GM12878 (cell line): ENCODE measurements around the gene CALR. TPM values are rescaled to one million over a fixed set of nuclear protein-coding genes. Genes with fewer than 3 reads are reported as not detected.

Source experiments
- ATF7 ChIP-seq: fragments of 450-650 bp; IDR thresholded peaks from 2 replicates; pipeline ENCODE4 v1.6.1; 2016; ENCODE audit warnings: low read depth, mild to moderate bottlenecking
- BHLHE40 ChIP-seq, 2 experiments: fragments of 450-650 bp in 1 of 2; IDR thresholded peaks; 2 replicates each; pipeline ENCODE4 v1.6.1; 2011 to 2017; ENCODE audit warnings: low read depth in 2 of 2, borderline replicate concordance in 1 of 2, improper control_type of control experiment in 1 of 2, low read length in 1 of 2, mild to moderate bottlenecking in 1 of 2
- CBX5 ChIP-seq: sonication (generic); IDR thresholded peaks from 2 replicates; pipeline ENCODE4 v1.6.1; 2016; ENCODE audit warnings: low read depth, moderate library complexity, mild to moderate bottlenecking, inconsistent platforms
- CHD4 ChIP-seq: fragments of 200-600 bp; sonication (generic); IDR thresholded peaks from 2 replicates; pipeline ENCODE4 v1.6.1; 2016; ENCODE audit warnings: mild to moderate bottlenecking
- CREM ChIP-seq: IDR thresholded peaks from 2 replicates; pipeline ENCODE4 v1.6.1; 2014; ENCODE audit warnings: antibody characterized with exemption, low read depth
- RCOR1 ChIP-seq: conservative IDR thresholded peaks from 2 replicates; pipeline ENCODE4 v1.6.1; 2012; ENCODE audit warnings: low read depth, low read length, improper control_type of control experiment
- TBL1XR1 ChIP-seq: IDR thresholded peaks from 2 replicates; pipeline ENCODE4 v1.6.1; 2012; ENCODE audit warnings: low read depth, low read length, improper control_type of control experiment
- TCF7 ChIP-seq: IDR thresholded peaks from 2 replicates; pipeline ENCODE4 v1.6.1; 2014; ENCODE audit warnings: antibody characterized with exemption, borderline replicate concordance
- polyA plus RNA-seq, 11 experiments: library from polyadenylated mRNA; depleted of rRNA in 4 of 11; unstranded in 6 of 11; stranded (reverse) in 5 of 11; fragments of >200 nt; fragmentation: Nextera tagmentation in 4 of 11; fragmentation: Illumina TruSeq in 1 of 11; extraction: Ambion mirVana in 4 of 11; extraction: Trizol in 1 of 11; gene quantifications; 1 replicate in 1 of 11; 2 replicates in 10 of 11; pipeline versions ENCODE4 v1.2.1 to v1.2.3, GENCODE V29; 2011 to 2016; ENCODE audit warnings: inconsistent platforms in 2 of 11, missing spikeins in 2 of 11, low read depth in 1 of 11
- total RNA-seq, 4 experiments: library from RNA; depleted of rRNA in 3 of 4; stranded (reverse); fragments of >200 nt in 3 of 4; fragmentation: Illumina TruSeq in 1 of 4; extraction: Trizol in 1 of 4; gene quantifications; 2 replicates each; pipeline versions ENCODE4 v1.2.1 to v1.2.3, GENCODE V29; 2013 to 2021
- TF ChIP-seq, protein P1 (sequence below): IDR thresholded peaks from 2 replicates; pipeline ENCODE4 v1.6.1; 2012; ENCODE audit warnings: mild to moderate bottlenecking, low read depth, low read length
- TF ChIP-seq, protein P2 (sequence below): fragments of 450-650 bp; IDR thresholded peaks from 2 replicates; pipeline ENCODE4 v1.6.1; 2017; ENCODE audit warnings: mild to moderate bottlenecking, low read depth, inconsistent platforms; ENCODE audit not compliant: poor library complexity, severe bottlenecking
- TF ChIP-seq, protein P3 (sequence below): fragments of 450-650 bp; IDR thresholded peaks from 2 replicates; pipeline ENCODE4 v1.6.1; 2017; ENCODE audit warnings: mild to moderate bottlenecking, moderate library complexity
- TF ChIP-seq, protein P4 (sequence below): fragments of 450-650 bp; IDR thresholded peaks from 2 replicates; pipeline ENCODE4 v1.6.1; 2017; ENCODE audit warnings: borderline replicate concordance

Gene CALR
- total and polyA plus RNA-seq, 10 of the 15 experiments (the other 5 are each of a cell fraction or from before 2014, with no cell fraction given), result 202 to 1,451 (median 749) TPM

DNA sequence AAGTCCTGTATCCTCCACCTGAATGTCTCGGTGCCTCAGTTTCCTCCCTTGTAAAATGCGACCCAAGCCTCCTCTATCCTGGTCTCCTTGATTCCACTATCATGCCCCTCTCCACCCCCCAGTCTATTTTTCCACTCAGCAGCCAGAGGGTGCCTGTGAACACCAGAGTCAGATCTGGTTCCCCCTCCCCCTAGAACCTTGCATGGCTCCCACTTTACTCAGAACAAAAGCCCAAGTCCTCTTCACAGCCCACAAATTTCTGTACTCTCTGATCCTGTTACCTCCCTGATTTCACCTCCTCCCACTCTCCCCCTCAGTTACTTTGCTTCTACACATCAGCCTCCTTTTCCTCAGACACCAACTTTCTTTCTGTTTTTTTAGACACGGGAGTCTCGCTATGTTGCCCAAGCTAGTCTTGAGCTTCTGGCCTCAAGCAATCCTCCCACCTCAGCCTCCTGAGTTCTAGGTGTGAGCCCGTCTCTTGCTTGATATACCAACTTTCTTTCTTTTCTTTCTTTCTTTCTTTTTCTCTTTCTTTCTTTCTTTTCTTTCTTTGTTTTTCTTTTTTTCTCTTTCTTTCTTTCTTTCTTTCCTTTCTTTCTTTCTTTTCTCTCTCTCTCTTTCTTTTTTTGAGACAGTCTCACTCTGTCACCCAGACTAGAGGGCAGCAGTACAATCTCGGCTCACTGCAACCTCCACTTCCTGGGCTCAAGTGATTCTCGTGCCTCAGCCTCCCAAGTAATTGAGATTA, 31.8 kb downstream of the CALR start (continued):
- TF ChIP-seq, protein P1, sequence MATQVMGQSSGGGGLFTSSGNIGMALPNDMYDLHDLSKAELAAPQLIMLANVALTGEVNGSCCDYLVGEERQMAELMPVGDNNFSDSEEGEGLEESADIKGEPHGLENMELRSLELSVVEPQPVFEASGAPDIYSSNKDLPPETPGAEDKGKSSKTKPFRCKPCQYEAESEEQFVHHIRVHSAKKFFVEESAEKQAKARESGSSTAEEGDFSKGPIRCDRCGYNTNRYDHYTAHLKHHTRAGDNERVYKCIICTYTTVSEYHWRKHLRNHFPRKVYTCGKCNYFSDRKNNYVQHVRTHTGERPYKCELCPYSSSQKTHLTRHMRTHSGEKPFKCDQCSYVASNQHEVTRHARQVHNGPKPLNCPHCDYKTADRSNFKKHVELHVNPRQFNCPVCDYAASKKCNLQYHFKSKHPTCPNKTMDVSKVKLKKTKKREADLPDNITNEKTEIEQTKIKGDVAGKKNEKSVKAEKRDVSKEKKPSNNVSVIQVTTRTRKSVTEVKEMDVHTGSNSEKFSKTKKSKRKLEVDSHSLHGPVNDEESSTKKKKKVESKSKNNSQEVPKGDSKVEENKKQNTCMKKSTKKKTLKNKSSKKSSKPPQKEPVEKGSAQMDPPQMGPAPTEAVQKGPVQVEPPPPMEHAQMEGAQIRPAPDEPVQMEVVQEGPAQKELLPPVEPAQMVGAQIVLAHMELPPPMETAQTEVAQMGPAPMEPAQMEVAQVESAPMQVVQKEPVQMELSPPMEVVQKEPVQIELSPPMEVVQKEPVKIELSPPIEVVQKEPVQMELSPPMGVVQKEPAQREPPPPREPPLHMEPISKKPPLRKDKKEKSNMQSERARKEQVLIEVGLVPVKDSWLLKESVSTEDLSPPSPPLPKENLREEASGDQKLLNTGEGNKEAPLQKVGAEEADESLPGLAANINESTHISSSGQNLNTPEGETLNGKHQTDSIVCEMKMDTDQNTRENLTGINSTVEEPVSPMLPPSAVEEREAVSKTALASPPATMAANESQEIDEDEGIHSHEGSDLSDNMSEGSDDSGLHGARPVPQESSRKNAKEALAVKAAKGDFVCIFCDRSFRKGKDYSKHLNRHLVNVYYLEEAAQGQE, result no peak
- TF ChIP-seq, protein P2, sequence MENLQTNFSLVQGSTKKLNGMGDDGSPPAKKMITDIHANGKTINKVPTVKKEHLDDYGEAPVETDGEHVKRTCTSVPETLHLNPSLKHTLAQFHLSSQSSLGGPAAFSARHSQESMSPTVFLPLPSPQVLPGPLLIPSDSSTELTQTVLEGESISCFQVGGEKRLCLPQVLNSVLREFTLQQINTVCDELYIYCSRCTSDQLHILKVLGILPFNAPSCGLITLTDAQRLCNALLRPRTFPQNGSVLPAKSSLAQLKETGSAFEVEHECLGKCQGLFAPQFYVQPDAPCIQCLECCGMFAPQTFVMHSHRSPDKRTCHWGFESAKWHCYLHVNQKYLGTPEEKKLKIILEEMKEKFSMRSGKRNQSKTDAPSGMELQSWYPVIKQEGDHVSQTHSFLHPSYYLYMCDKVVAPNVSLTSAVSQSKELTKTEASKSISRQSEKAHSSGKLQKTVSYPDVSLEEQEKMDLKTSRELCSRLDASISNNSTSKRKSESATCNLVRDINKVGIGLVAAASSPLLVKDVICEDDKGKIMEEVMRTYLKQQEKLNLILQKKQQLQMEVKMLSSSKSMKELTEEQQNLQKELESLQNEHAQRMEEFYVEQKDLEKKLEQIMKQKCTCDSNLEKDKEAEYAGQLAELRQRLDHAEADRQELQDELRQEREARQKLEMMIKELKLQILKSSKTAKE, result no peak
- TF ChIP-seq, protein P3, sequence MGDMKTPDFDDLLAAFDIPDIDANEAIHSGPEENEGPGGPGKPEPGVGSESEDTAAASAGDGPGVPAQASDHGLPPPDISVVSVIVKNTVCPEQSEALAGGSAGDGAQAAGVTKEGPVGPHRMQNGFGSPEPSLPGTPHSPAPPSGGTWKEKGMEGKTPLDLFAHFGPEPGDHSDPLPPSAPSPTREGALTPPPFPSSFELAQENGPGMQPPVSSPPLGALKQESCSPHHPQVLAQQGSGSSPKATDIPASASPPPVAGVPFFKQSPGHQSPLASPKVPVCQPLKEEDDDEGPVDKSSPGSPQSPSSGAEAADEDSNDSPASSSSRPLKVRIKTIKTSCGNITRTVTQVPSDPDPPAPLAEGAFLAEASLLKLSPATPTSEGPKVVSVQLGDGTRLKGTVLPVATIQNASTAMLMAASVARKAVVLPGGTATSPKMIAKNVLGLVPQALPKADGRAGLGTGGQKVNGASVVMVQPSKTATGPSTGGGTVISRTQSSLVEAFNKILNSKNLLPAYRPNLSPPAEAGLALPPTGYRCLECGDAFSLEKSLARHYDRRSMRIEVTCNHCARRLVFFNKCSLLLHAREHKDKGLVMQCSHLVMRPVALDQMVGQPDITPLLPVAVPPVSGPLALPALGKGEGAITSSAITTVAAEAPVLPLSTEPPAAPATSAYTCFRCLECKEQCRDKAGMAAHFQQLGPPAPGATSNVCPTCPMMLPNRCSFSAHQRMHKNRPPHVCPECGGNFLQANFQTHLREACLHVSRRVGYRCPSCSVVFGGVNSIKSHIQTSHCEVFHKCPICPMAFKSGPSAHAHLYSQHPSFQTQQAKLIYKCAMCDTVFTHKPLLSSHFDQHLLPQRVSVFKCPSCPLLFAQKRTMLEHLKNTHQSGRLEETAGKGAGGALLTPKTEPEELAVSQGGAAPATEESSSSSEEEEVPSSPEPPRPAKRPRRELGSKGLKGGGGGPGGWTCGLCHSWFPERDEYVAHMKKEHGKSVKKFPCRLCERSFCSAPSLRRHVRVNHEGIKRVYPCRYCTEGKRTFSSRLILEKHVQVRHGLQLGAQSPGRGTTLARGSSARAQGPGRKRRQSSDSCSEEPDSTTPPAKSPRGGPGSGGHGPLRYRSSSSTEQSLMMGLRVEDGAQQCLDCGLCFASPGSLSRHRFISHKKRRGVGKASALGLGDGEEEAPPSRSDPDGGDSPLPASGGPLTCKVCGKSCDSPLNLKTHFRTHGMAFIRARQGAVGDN, result no peak
- no peak for TF ChIP-seq CHD4
- TF ChIP-seq TBL1XR1, result no peak
- no peak for TF ChIP-seq BHLHE40 (IDR thresholded peaks at IDR 0.05; ENCODE audit: borderline replicate concordance in 1 of 2, low read depth in 2 of 2, low read length in 1 of 2)
- no peak for TF ChIP-seq CBX5
- TF ChIP-seq RCOR1, result no peak
- no peak for TF ChIP-seq CREM
- TF ChIP-seq, protein P4, sequence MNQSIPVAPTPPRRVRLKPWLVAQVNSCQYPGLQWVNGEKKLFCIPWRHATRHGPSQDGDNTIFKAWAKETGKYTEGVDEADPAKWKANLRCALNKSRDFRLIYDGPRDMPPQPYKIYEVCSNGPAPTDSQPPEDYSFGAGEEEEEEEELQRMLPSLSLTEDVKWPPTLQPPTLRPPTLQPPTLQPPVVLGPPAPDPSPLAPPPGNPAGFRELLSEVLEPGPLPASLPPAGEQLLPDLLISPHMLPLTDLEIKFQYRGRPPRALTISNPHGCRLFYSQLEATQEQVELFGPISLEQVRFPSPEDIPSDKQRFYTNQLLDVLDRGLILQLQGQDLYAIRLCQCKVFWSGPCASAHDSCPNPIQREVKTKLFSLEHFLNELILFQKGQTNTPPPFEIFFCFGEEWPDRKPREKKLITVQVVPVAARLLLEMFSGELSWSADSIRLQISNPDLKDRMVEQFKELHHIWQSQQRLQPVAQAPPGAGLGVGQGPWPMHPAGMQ, result no peak
- TF ChIP-seq TCF7, result no peak
- TF ChIP-seq ATF7, result no peak
